Measurements from ENCODE around the gene DDX54. TPM values are rescaled to one million over a fixed set of nuclear protein-coding genes. Genes with fewer than 3 reads are reported as not detected.

The DDX54 gene
- polyA plus RNA-seq, 1 donor: 58.6 TPM

DNA sequence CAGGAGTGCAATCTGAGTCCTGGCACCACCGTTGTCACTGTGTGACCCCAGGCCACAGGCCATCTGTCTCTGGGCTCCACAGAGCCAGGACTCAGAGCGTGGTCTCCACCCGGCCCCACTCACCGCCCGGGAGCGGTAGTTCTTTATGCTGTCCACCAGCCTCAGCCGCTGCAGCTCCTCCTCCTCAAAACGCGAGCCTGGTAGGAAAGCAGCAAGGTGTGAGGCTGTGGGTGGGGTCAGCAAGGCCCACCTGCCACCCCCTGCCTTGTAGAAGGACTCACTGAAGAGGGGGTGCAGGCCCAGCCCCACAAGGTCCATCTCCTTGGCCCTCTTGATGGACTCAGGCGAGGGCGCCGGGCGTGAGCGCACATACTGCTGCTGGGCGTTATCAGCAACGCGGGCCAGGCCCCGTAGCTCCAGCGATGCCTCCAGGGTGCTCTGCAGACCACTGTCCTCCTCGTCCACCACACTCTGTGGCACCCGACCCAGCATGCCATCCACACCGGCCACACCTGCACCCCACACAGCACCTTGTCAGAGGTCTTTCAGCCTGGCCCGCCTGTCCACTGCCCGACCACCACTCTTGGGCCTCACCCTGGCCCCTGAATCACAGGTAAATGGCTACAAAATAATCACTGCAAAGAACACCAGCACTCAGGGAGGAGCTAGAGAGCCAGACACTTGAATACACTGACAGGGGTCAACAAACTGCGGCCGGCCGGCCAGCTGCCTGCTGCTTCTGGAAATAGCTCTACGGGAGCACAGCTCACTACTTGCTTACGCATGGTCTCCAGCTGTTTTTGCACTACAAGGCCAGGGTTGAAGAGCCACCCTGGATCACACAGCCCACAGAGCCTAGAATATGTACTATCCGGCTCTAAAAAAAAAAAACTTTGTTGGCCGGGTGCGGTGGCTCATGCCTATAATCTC lies 19.5 kb downstream of the DDX54 start:
- DNase-seq: no peak

DNA sequence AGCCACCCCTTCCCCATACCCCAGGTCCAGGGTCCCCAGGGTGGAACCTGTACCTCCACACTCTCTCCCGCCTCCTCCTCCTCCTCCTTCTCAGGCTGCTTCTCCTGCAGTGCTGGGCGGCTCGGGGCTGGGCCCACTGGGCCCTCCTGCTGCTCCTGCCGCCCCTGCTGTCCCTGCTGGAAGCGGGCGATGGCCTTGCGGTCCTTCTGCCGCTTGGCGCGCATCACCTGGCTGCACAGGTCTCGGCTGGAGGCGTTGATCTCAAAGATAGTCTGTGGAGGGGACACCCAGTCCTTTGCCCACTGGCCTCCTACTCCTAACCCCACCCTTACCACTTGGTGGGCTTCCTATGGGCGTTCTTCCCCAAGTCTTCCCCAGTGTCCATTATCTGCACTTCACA lies 21.3 kb downstream of the DDX54 start:
- no peak for DNase-seq

DNA sequence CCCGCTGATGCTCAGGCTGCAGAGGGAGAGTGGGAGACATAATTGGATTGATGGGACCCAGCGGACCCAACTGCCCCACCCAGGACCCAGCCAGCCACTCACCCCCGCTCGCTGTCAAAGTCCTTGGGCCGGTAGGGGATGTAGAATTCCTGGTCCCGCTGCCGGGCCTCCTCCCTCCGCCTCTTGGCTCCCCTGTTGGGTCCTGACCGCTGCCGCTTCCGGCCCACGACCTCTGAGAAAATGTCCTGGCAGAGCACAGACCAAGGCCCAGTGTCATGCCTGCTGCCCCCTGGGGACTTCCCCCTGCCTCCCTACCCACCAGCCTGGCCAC lies 22.3 kb downstream of the DDX54 start:
- no peak for DNase-seq

DNA sequence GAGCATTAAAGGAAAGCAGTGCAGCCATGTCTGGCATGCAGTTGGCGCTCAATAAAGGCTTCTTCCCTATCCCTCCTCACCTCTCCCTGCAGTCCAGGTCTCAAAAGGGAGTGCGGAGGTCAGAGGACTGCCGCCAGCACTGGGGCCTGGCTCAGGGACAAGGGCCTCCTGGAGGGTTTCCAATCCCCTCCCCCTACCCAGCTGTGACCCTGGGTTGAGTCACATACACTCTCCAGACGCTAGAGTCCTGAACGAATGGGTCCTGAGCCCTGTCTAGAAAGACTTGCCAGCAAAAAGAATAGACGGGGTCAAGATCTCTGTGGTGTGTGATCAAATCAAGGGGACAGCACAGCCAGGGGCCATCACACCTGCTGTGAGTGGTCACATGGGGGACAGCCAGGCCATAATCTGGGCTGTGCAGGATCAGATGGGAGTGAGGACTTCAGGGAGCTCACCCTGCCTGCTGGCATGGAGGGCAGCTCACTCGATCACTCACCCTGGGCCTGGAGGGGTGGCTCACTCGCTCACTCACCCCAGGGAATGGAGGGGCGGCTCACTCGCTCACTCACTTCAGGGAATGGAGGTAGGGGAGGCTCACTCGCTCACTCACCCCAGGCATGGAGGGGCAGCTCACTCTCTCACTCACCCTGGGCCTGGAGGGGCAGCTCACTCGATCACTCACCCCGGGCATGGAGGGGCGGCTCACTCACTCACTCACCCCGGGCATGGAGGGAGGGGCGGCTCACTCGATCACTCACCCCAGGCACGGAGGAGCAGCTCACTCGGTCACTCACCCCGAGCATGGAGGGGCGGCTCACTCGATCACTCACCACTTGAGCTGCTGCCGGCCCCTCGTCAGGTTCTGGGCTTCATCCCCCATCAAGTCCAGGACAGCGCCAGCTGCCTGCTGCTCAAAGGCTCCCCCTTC lies 22.9 kb downstream of the DDX54 start:
- DNase-seq: no peak

DNA sequence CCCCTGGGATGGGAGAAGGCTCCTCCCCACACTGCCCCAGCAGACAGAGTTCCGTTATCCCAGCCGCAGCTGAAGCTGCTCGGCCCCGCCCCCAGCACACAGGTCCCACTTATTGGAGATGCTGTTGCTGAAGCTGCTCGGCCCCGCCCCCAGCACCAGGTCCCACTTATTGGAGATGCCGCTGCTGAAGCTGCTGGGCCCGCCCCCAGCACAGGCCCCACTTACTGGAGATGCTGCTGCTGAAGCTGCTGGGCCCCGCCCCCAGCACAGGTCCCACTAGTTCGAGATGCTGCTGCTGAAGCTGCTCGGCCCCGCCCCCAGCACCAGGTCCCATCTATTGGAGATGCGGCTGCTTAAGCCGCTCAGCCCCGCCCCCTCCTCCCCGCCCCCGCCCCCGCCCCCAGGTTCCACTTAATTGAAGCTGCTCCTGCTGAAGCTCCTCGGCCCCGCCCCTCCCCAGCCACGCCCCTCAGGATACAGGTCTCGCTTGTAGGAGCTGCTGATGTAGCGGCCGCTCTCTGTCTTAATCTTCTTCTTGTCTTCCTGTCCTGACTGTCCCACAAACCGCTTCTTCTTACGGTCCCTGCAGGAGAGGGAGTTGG lies 23.8 kb downstream of the DDX54 start:
- peak; percentile 48 for DNase-seq

DNA sequence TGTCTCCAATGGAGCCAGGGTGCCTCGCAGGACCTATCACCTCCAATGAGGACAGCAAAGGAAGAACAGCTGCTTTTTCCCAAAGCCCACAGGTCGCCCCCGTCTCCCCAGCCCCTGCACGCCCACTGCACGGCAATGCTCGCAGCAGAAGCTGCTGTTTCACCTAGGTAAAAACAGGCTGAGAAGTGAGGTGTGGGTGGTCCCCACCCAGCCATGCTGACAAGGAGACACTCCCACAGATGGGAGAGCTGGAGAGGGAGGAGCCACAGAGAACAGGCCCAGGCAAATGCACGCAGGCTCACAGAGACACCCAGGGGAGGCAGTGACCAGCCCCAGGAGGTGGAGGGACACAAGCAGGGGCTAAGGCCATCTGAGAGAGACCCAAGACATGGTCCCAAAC lies 25.3 kb downstream of the DDX54 start:
- DNase-seq: no peak

DNA sequence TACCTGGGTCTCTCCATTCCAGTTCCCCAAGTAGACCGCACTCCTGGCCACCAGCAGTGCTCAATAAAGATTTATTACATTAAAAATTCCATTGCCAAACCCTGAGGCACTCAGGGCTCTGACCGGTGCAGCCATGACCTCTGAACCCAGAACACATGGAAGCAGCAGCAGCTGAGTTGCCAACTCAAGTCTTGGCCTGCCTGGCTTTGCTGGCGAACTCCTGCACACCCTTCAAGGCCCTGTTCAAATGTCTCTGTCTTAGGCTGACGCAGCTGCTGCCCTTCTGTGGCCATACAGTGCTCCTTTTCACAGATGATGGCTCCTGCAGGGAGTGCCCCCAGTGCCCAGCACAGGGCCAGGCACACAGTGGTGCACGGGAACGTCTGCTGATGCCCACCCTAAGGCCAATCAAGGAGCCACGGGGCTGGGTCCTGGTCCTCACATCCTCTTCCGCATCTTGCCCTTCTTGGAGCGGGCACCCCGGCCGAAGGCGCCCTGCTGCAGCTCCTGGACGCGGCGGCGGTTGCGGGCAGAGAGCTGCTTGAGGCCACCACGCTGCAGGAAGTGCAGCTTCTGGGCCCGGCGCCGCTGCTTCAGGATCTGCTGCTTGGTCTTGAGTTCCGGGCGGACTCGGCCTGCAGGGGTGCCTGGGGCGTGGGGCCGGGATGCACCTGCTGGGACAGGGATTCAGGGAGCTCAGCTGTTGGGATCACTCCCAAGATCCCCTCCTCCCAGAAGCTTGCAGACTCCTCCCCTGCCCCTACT lies 26.7 kb downstream of the DDX54 start:
- DNase-seq: no peak

DNA sequence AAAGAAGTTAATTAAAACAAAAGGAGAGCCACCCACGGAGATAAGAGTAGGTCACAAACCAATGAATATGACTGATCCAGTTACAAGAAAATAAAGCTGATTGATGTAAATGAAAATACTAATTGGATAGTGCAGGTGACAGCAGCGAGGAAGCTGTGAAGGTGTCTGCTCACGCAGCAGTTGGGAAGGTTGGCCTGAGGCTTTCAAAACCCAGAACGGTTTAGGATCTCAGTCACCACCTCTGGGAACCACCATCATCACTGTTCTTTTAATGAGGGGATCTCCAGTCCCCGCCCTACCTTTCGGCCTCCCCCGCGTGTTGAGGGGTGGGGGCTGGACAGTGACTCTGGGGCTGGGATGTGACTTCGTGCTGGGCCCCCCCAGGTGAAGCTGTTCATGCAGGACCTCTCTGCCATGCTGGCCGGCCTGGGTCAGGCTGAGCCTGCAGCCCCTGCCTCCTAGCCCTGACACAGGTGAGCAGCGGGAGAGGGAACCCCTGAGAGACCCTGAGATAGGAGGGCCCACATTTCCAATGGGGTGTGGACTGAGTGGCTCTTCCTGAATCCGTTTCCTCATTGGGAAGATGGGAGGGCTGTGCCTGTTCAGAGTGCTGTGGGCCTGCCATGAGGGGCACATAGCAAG lies 27.9 kb downstream of the DDX54 start:
- no peak for DNase-seq

DNA sequence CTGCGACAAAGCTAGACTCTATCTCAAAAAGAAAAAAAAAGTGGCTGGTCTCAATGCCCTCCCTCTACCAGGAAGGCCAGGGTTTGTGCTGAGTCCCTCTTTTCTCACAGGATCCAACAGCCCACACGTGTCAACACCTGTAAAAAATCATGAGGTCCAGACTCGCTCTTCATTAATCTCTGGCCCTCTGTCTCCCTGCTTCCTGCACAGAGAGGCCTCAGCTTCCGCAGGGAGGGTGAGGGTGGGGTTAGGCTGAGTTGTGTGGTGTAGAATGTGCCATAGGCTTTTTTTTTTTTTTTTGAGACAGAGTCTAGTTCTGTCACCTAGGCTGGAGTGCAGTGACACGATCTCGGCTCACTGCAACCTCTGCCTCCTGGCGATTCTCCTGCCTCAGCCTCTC lies 29.6 kb downstream of the DDX54 start:
- DNase-seq: no peak

DNA sequence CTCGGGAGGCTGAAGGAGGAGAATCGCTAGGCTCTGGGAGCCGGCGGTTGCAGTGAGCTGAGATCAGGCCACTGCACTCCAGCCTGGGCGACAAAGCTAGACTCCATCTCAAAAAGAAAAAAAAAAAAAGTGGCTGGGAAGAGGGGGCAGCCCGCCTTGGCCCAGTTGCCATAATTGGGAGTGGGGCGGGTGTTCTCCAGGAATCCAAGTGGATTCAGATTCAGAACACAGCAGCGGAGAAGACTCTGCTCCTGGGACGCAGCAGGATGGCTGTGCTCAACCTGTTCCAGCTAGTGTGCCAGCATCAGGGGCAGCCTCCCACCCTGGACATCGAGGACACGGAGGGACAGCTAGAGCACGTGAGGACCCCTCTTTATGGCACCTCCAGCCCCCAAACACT lies 30.2 kb downstream of the DDX54 start:
- no peak for DNase-seq

DNA sequence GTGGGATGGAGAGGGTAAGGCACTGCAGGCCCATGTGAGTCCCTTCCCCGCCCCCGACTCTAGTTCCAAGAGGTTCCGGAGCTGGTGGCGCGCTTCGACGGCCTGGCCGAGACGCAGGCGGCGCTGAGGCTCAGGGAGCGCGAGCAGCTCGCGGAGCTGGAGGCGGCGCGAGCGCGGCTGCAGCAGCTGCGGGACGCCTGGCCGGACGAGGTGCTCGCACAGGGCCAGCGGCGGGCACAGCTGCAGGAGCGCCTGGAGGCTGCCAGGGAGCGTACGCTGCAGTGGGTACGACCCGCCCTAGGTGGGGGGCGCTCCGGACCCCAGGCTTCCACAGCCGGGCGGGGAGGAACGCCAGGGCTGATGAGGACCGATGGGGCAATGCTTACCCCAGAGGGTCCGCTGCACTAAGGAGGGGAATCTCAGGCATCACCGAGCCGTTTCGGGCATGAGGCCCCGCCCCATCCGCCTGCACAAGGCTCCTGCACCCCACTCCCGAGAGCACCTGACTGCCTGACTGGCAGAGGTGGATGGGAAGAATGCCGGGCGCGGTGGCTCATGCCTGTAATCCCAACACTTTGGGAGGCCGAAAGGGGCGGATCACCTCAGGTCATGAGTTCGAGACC lies 30.8 kb downstream of the DDX54 start:
- no peak for DNase-seq

DNA sequence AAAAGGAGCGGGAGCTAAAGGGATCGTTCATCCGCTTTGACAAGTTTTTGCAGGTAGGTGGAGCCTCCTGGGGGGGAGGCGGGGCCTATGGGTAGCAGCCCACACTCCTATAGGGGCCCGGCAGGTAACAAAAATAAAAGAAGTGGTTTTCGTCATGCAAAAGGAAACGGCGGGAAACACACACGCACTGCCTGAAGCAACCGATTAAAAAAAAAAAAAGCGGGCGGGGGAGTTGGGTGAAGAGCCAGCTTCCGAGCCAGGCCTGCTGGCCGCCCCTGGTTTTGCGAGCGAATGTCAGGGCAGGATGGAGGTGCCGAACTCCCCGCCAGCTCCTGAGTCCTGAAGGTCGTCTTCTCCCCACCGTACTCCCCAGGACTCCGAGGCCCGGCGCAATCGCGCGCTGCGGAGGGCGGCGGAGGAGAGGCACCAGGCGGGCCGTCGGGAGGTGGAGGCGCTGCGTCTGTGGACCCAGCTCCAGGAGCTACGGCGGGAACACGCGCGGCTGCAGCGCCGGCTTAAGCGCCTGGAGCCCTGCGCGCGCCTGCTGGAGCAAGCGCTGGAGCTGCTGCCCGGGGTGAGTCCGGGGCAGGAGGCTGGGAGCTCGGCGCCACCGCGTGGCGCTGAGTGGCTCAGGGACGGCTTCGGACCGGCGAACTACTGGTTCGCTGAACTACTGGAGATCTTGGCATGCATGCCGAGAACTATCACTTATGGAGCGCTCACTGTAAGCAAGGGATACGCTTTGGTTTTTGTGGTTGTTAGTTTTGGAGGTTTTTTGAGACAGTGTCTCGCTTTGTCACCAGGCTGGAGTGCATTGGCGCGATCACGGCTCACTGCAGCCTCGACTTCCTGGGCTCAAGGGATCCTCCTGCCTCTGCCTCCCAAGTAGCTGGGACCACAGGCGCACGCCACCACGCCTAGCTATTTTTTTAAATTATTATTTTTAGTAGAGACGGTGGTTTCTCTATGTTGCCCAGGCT lies 32.2 kb downstream of the DDX54 start:
- peak; percentile 67 for DNase-seq

DNA sequence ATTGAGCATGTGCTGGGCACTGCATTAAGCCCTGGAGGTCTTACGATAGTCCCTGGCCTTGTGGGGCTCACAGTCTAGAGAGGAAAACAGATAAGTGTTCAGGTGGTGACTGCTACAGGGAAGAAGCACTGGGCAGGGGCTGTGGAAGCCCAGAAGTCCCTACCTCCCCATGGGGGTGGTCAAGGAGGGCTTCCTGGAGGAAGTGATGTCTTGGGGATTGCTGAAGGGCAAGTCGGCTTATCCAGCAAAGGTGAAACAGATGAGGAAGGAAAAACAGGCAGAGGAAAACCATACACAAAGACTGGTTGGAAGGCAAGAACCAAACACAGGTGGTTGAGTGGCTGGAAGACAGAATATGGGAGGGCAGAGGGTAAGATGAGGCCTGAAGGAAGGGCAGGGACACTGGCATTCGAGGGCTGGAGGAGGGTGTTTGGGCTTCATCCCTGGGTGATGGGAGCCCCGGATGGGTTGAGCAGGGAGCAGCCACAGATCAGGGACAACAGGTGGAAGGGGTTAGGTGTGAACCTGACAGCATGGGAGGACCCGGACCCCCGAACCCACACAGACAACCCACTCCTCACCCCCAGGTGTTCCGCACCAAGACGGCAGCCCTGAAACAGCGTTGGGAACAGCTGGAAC lies 33.0 kb downstream of the DDX54 start:
- DNase-seq: no peak

DNA sequence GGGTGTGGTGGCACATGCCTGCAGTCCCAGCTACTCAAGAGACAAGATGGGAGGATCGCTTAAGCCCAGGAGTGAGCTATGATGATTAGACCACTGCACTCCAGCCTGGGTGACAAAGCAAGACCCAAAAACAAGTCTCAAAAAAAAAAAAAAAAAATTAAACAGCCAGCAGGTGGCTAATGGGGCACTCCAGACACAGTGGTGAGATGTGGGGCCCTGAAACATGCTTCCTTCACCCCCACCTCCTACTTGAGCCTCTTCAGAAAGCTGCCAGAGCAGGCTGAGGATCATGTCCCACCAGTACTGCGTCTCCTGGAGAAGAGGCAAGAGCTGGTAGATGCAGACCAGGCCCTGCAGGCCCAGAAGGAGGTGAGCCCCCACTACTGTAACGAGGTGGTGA lies 33.6 kb downstream of the DDX54 start:
- DNase-seq: no peak

DNA sequence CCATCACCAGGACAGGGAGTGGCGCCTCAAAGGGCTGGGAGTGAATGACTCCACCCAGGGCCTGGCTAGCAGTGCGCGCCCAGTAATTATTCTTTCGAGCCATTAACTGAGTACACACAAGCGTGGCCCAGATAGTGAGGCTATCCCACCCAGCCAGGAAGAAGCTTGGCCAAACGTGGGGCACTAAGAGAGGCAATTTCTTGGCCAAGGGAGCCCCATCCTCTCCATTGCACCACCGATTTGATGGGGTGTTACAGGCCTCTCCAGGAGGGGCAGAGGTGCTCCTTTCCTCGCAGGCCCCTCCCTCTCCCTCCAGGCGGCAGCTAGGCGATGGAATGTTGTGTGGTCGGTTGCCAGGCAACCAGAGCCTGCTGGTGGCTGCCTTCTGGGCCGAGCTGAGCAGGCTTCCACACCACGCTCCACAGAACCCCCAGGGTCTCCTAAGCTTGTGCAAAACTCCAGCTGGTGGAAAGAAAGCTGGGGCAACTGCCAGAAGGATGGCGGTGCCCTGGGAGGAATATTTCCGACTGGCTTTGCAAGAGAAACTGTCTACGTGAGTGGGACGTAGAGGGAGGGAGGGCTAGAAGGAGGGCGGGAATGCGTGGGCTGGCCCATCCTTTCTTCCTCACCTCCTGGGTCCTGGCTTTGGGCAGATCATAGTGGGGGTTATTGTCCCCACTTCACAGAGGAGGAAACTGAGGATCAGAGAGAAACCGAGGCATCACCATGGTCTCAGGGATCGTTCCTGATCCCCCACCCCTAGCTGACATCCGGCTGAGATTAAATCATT lies 35.7 kb downstream of the DDX54 start, which contains the start of gene CFAP73:
Gene CFAP73 (plus strand): TSS at position 364 of the 790 bp plus-strand sequence. CDS start 134 bp downstream, at position 498.
- peak; percentile 93 for DNase-seq

DNA sequence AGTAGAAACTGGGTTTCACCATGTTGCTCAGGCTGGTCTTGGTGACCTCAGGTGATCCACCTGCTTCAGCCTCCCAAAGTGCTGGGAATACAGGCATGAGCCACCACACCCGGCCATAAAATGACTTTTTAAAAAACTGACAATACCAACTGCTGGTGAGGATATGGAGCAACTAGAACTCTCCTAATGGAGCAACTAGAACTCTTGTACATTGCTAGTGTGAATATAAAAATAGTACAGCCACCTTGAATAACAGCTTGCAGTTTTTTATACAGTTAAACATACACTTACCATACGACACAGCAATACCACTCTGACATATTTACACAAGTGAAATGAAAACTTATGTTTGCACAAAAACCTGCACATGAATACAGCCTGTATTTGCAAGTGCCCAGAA lies 38.3 kb downstream of the DDX54 start:
- DNase-seq: no peak

DNA sequence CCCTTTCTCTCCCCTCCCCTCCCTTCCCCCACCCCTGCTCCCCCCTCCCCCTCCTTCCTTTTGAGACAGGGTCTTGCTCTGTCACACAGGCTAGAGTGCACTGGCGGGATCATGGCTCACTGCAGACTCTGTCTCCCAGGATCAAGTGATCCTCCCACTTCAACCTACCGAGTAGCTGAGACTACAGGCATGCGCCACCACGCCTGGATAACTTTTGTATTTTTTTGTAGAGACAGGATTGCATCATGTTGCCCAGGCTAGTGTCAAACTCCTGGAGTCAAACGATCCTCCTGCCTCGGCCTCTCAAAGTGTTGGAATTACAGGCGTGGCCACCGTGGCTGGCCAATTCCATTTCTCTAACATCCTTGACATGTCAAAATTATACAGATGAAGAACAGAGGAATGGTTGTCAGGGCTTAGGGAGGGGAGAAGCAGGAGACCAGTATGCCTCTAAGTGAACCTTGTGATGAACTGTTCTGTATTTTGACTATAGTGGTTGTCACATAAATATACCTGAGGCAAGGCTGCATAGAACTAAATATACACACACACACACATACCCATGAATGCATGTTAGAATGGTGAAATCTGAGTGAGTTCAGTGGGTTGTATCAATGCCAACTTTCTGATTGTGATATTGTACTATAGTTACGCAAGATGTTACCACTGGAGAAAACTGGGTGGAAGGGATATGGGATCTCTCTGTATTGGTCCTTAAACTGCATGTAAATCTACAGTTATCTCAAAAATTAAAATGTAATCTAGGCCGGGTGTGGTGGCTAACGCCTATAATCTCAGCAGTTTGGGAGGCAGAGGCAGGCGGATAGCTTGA lies 39.3 kb downstream of the DDX54 start:
- DNase-seq: no peak
